NCI-H1092 treated with DMSO at 0.1 percent for 48 hours (cell line): ENCODE data around the gene PSPN.
A peak's percentile ranks its signal among the peaks of the same experiment; 100 is the strongest.
"Not testable (repeated sequence)": the region's sequence is repeated elsewhere in the genome, so short reads cannot be mapped to it uniquely, and the experiment has no call there.

Experiments used
- DNase-seq: peaks from one replicate; lab custom pipeline; 2025; lab: John Stamatoyannopoulos, UW

Gene PSPN

GRCh38 chr19:6373096-6373812, 2.5 kb downstream of the PSPN start:
- DNase-seq: peak; percentile 92

GRCh38 chr19:6372594-6373095, 3.1 kb downstream of the PSPN start, which contains the start of gene ALKBH7:
Gene ALKBH7, plus strand, starts transcription at chr19:6372794. Its CDS starts 27 bp downstream, at chr19:6372821.
- DNase-seq: peak; percentile 100

DNA sequence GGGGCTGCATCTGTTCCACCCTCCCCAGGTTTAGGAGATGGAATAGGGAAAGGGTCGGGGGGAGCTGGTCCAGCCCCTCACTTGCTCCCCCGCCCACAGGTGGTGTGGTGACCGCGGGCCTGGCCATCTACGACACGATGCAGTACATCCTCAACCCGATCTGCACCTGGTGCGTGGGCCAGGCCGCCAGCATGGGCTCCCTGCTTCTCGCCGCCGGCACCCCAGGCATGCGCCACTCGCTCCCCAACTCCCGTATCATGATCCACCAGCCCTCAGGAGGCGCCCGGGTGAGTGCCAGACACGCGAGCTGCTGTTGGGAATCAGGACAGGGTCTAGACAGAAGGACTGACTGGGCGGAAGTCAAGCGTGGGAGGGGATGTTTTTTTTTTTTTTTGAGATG, 11.4 kb downstream of the PSPN start:
- DNase-seq: no peak

- DNase-seq: no peak
Observed at GRCh38 chr19:6362351-6362801, 13.4 kb downstream of the PSPN start.

DNA sequence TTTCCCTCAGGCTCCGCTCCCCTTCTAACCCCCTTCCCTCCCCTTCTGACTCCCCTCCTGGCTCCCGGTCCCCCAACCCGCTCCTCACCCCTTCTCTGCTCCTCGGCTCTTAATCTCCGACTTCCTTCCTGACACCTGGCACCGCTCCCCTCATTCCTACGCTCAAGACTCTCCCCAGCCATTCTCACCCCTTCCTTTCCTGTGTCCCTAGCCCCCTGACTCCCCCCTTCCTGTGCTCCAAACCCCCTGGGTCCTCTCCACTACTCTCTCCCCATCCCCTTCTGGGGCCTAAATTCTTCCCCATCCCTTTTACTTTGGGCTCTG, 13.7 kb downstream of the PSPN start:
- DNase-seq: peak; percentile 22

DNA sequence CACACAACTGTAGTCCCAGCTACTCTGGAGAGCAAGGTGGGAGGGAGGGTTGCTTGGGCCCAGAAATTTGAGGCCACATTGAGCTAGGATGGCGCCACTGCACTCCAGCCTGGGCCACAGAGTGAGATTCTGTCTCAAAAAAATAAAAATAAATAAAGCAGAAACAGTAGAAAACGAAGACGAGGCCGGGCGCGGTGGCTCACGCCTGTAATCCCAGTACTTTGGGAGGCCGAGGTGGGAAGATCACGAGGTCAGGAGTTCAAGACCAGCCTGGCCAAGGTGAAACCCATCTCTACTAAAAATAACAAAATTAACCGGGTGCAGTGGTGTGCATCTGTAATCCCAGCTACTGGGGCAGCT, 14.9 kb downstream of the PSPN start:
- DNase-seq: not testable (repeated sequence)

- DNase-seq: not testable (repeated sequence)
Observed at GRCh38 chr19:6360445-6360844, 15.3 kb downstream of the PSPN start.

- DNase-seq: no peak
Observed at GRCh38 chr19:6359568-6360341, 16.0 kb downstream of the PSPN start.

GRCh38 chr19:6358003-6358402, 17.7 kb downstream of the PSPN start:
- no peak for DNase-seq

- DNase-seq: no peak
Observed at GRCh38 chr19:6357174-6357573, 18.6 kb downstream of the PSPN start.

DNA sequence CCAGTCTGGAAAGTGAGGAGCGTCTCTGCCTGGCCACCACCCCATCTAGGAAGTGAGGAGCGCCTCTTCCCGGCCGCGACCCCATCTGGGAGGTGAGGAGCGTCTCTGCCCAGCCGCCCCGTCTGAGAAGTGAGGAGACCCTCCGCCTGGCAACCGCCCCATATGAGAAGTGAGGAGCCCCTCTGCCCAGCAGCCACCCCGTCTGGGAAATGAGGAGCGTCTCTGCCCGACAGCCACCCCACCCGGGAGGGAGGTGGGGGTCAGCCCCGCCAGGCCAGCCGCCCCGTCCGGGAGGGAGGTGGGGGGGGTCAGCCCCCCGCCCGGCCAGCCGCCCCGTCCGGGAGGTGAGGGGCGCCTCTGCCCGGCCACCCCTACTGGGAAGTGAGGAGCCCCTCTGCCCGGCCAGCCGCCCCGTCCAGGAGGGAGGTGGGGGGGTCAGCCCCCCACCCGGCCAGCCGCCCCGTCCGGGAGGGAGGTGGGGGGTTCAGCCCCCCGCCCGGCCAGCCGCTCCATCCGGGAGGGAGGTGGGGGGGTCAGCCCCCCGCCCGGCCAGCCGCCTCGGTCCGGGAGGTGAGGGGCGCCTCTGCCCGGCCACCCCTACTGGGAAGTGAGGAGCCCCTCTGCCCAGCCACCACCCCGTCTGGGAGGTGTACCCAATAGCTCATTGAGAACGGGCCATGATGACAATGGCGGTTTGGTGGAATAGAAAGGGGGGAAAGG, 20.3 kb downstream of the PSPN start:
- not testable (repeated sequence) for DNase-seq

GRCh38 chr19:6354098-6354674, 21.5 kb downstream of the PSPN start:
- DNase-seq: no peak

DNA sequence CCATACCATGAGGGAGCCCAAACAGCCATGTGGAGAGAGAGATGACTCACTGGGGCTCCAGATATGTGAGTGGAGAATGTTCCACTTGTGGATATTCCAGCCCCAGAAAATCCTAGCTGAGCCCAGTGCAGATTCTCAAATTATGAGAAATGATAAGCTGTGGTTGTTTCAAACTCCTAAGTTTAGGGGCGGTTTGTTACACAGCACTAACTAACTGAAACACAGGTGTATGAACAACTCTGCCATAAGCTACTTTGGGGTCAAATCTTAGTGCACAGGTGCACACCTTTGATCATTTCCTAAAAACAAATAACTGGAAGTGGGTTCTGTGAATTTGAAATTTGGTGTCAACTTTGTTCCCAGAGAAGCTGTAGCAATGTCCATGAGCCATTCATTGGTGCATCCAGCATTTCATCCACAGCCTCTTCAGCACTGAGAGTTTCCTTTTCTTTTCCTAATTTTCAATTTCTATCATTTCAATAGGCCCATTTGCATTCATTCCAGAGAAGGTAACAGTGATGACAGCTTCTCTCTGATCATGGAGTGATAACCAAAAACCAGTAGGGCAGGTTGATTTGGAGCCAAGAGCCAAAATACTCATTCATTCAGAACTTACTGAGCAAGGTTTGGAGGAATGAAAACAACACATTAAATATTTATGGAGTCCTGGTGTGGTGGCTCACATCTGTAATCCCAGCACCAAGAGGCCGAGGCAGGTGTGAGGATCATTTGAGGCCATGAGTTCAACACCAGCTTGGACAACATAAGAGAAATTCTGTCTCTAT, 23.2 kb downstream of the PSPN start:
- DNase-seq: no peak

DNA sequence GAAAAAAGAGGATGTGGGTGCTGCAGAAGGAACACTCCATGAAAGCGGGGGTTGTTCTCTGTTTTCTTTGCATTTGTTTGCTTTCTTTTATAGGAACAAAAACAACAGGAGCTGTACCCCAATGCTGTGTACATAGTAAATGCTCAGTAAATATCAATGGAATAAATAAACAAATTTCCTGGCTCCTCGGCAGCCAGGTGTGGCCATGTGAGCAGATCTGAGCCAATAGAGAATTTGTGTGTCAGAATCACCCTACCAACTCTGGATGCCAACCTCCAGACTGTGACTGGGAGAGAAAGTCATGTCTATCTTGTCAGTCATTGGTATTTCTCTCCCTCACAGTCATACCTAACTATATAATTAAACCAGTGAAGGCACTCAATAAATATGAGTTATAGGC, 25.0 kb downstream of the PSPN start:
- DNase-seq: no peak

DNA sequence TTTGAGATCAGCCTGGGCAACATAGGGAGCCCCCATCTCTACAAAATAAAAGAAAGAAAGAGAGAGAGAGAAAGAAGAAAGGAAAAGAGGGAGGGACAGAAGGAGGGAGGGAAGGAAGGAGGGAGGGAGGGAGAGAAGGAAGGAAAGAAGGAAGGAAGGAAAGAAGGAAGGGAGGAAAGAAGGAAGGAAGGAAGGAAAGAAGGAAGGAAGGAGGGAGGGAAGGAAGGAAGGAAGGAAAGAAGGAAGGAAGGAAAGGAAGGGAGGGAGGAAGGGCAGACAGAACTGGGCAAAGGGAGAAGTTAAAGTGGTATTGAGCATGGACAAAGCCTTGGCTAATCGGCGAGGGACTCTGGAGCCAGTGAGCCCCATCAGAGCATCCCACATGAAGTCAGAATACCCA, 26.5 kb downstream of the PSPN start:
- DNase-seq: not testable (repeated sequence)

- DNase-seq: no peak
Observed at GRCh38 chr19:6343462-6343861, 32.3 kb downstream of the PSPN start.

- DNase-seq: peak; percentile 3
Observed at GRCh38 chr19:6340493-6341201, 35.1 kb downstream of the PSPN start.

DNA sequence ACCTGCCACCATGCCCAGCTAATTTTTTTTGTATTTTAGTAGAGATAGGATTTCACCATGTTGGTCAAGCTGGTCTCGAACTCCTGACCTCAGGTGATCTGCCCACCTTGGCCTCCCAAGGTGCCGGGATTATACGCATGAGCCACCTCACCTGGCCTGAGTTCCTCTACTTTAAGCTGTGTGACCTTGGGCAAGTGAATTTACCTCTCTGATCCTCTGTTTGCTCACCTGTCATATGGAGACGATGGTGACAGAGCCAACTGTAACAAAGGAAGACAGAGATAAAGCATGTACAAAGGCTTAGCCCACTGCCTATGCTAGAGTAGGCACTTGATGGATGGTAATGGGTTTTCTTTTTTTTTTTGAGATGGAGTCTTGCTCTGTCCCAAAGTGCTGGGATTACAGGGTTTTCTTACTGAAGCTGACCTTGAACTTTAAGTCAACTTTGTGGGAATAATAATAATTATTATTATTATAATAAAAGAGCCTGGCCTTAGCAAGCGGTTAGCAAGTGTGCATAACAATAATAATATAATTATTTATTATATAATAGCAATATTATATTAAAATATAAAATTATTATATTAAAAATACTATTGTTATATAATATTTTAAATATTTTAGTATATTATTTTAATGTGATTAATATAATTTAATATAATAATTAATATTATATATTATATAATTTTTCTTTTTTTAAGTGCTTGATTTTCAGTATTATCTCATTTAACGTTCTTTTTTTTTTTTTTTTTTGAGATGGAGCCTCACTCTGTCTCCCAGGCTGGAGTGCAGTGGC, 41.0 kb downstream of the PSPN start:
- no peak for DNase-seq

DNA sequence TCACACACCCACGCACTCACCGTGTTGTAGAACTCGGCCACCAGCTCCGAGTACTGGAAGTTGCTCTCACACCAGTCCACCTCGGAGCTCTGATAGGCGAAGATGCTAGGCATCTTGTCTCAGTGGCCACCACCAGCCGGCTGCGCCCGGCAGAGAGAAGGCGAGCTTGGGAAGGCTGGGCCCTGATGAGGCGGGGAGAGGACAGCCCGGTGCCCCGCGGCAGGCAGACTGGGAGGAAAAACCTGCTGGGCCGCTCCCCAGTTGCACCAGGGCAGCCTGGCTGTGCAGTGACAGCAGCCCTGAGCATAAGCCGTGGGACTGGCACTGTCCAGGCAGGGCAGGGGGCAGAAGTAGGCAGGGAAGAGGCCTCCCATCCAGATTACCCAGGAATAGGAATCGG, 42.3 kb downstream of the PSPN start, which contains the start of gene ACER1:
Gene ACER1, minus strand, starts transcription at position 174 of the 400 bp plus-strand sequence. Its CDS starts 61 bp downstream, at position 113.
- DNase-seq: no peak

DNA sequence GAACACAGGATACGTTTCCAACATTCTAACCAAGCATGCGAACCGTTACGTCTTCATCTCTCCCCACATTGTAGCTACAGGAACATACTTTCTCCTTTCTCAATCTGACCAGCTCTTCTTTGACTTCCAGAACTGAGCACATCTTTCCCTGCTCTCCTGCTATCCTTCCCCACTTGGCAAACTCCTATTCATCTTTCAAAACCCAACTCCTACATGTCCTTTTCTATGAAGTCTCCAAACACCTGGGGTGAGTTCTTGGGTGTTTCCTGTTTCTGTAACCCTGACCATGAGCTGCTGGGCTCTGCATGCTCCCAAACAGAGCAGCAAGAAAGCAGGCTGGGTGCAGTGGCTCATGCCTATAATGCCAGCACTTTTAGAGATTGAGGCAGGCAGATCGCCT, 48.9 kb downstream of the PSPN start:
- no peak for DNase-seq
